ENCODE data around the gene CRY2. TPM values are rescaled to one million over a fixed set of nuclear protein-coding genes. Genes with fewer than 3 reads are reported as not detected.

Gene CRY2
- polyA plus RNA-seq, 1 of the 3 experiments (the other 2 are of a cell fraction) = 6.7 TPM

DNA sequence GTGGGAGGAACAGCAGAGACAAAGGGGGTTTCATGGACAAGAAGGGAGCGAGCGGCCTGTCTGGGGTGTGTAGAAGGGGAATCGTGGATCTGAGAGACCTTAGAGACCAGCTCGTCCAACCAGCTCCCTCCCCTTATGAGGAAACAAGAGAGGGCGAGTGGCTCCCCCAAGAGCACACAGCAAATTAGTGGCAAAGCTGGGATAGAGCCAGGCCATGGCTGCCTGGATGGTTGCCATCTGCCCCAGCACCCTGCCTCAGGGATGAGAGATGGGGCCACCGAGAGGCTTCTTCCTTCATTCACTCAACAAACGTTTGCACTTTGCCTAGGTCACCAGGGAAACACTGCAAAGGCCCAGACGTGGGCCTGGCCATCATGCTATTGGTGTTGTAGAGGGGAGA is 42.3 kb downstream of the CRY2 start:
- Histone ChIP-seq H4K20me1 (ENCODE audit: insufficient read depth) (0 out of 2 replicates have a peak, but pooled peaks cover 6% of the 10 kb centered on the region), H3K36me3 (replicated peaks in 1 of 2; ENCODE audit: control insufficient read depth in 1 of 2, insufficient read depth in 2 of 2, low read length in 1 of 2) (no peaks in the 10 kb centered on the region), H3K79me2 (ENCODE audit: insufficient read depth) (no peaks in the 10 kb centered on the region), H2AFZ (ENCODE audit: low read depth) (no peak overlapping the region), H3K9ac (no peak overlapping the region), H3F3A (replicated peaks; ENCODE audit: insufficient read depth) (no peaks in the 10 kb centered on the region), H3K9me2 (no peaks in the 10 kb centered on the region), H3K9me3 (no peaks in the 10 kb centered on the region), H3K4me1 (ENCODE audit: control insufficient read depth in 1 of 2, insufficient read depth in 2 of 2, low read depth in 1 of 2, low read length in 1 of 2) (peaks cover 0 to 20% of the 10 kb centered on the region in 2 experiments; a peak in 1 of 4 replicates), H3K27ac (ENCODE audit: low read depth in 2 of 2, low read length in 1 of 2) (no peak overlapping the region), H3K4me3 (ENCODE audit: low read depth in 2 of 2, low read length in 1 of 2) (no peak overlapping the region), H3K27me3 (ENCODE audit: insufficient read depth) (no peaks in the 10 kb centered on the region), H3K4me2 (no peak overlapping the region)
- ChIA-PET CTCF (interaction anchor here (1.0 to 3.8 kb wide), 3 partner anchors 9 to 17 kb away, joined by 3 to 25 read pairs (median 10); no protein-coding TSS in a partner anchor), POLR2A (no interaction called here)
- TF ChIP-seq EP300 (IDR thresholded peaks at IDR 0.05; ENCODE audit: borderline replicate concordance in 1 of 2, low read depth in 1 of 2, low read length in 1 of 2) (no peak), RXRA (IDR thresholded peaks at IDR 0.05; ENCODE audit: borderline replicate concordance, low read depth) (no peak), FOXJ3 (CRISPR knock-in tag; IDR thresholded peaks at IDR 0.05) (no peak), TAF1 (IDR thresholded peaks at IDR 0.05; ENCODE audit: borderline replicate concordance, low read depth, low read length) (no peak), NFIC (IDR thresholded peaks at IDR 0.05; ENCODE audit: borderline replicate concordance) (no peak), SMC3 (IDR thresholded peaks at IDR 0.05; ENCODE audit: low read depth, low read length) (no peak)
- TF ChIP-seq, protein P1, sequence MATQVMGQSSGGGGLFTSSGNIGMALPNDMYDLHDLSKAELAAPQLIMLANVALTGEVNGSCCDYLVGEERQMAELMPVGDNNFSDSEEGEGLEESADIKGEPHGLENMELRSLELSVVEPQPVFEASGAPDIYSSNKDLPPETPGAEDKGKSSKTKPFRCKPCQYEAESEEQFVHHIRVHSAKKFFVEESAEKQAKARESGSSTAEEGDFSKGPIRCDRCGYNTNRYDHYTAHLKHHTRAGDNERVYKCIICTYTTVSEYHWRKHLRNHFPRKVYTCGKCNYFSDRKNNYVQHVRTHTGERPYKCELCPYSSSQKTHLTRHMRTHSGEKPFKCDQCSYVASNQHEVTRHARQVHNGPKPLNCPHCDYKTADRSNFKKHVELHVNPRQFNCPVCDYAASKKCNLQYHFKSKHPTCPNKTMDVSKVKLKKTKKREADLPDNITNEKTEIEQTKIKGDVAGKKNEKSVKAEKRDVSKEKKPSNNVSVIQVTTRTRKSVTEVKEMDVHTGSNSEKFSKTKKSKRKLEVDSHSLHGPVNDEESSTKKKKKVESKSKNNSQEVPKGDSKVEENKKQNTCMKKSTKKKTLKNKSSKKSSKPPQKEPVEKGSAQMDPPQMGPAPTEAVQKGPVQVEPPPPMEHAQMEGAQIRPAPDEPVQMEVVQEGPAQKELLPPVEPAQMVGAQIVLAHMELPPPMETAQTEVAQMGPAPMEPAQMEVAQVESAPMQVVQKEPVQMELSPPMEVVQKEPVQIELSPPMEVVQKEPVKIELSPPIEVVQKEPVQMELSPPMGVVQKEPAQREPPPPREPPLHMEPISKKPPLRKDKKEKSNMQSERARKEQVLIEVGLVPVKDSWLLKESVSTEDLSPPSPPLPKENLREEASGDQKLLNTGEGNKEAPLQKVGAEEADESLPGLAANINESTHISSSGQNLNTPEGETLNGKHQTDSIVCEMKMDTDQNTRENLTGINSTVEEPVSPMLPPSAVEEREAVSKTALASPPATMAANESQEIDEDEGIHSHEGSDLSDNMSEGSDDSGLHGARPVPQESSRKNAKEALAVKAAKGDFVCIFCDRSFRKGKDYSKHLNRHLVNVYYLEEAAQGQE (IDR thresholded peaks at IDR 0.05; ENCODE audit: low read depth, low read length) = no peak
- no peak for DNase-seq
- 67% methylated on average over 8 of the region's 8 CpGs for WGBS (ENCODE audit: low lambda C conversion rate)

DNA sequence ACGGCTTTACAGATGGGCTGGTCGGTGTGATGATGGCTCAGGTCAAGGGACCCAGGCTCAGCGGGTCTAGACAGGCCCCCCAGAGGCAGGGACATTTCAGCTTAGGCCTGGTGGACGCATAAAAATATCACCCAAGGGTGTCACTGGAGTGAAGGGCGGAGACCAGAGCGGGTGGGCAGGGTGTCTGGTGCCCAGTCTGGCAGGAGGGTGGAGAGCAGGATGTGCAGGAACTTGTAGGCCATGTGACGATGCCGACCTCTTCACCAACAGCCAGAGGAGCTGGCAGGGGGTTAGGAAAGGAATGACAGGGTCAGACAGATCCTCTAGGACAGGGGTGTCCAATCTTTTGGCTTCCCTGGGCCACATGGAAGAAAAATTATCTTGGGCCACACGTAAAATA is 42.7 kb downstream of the CRY2 start:
- no peak for TF ChIP-seq NRF1 (IDR thresholded peaks at IDR 0.05; ENCODE audit: low read depth, low read length)
- no peak for TF ChIP-seq NFIC (IDR thresholded peaks at IDR 0.05; ENCODE audit: borderline replicate concordance)
- no peak for TF ChIP-seq EP300 (IDR thresholded peaks at IDR 0.05; ENCODE audit: borderline replicate concordance in 1 of 2, low read depth in 1 of 2, low read length in 1 of 2)
- TF ChIP-seq FOXJ3 (CRISPR knock-in tag; IDR thresholded peaks at IDR 0.05) = no peak
- no peak for TF ChIP-seq FOSL2 (IDR thresholded peaks at IDR 0.05; ENCODE audit: borderline replicate concordance, low read depth)
- no peak for TF ChIP-seq MXI1 (IDR thresholded peaks at IDR 0.05; ENCODE audit: low read depth, low read length)
- TF ChIP-seq TAF1 (IDR thresholded peaks at IDR 0.05; ENCODE audit: borderline replicate concordance, low read depth, low read length) = no peak
- TF ChIP-seq POLR2AphosphoS5 (IDR thresholded peaks at IDR 0.05; ENCODE audit: low read depth, low read length) = no peak
- no peak for TF ChIP-seq GATA2 (CRISPR knock-in tag; IDR thresholded peaks at IDR 0.05)
- TF ChIP-seq, protein P2, sequence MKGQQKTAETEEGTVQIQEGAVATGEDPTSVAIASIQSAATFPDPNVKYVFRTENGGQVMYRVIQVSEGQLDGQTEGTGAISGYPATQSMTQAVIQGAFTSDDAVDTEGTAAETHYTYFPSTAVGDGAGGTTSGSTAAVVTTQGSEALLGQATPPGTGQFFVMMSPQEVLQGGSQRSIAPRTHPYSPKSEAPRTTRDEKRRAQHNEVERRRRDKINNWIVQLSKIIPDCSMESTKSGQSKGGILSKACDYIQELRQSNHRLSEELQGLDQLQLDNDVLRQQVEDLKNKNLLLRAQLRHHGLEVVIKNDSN (IDR thresholded peaks at IDR 0.05; ENCODE audit: borderline replicate concordance, low read depth) = no peak
- no peak for TF ChIP-seq EZH2phosphoT487 (IDR thresholded peaks at IDR 0.05; ENCODE audit: borderline replicate concordance, low read depth)
- TF ChIP-seq ELF1 (IDR thresholded peaks at IDR 0.05) = no peak
- no peak for TF ChIP-seq SIN3A (IDR thresholded peaks at IDR 0.05; ENCODE audit: borderline replicate concordance, low read depth, low read length)
- TF ChIP-seq GABPA (IDR thresholded peaks at IDR 0.05; ENCODE audit: low read depth) = no peak
- TF ChIP-seq RCOR1 (IDR thresholded peaks at IDR 0.05; ENCODE audit: low read length) = no peak
- TF ChIP-seq RAD21 (IDR thresholded peaks at IDR 0.05; ENCODE audit: low read length) = no peak
- no peak for TF ChIP-seq SMC3 (IDR thresholded peaks at IDR 0.05; ENCODE audit: low read depth, low read length)
- TF ChIP-seq, protein P3, sequence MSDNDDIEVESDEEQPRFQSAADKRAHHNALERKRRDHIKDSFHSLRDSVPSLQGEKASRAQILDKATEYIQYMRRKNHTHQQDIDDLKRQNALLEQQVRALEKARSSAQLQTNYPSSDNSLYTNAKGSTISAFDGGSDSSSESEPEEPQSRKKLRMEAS (IDR thresholded peaks at IDR 0.05; ENCODE audit: low read depth) = no peak
- no peak for TF ChIP-seq CHD2 (IDR thresholded peaks at IDR 0.05; ENCODE audit: low read length, partially characterized antibody)
- TF ChIP-seq, protein P4, sequence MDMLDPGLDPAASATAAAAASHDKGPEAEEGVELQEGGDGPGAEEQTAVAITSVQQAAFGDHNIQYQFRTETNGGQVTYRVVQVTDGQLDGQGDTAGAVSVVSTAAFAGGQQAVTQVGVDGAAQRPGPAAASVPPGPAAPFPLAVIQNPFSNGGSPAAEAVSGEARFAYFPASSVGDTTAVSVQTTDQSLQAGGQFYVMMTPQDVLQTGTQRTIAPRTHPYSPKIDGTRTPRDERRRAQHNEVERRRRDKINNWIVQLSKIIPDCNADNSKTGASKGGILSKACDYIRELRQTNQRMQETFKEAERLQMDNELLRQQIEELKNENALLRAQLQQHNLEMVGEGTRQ (IDR thresholded peaks at IDR 0.05; ENCODE audit: borderline replicate concordance, low read depth, low read length) = no peak
- Histone ChIP-seq H4K20me1 (ENCODE audit: insufficient read depth) (0 out of 2 replicates have a peak, but pooled peaks cover 2% of the 10 kb centered on the region), H3K9ac (no peak overlapping the region), H3K27ac (ENCODE audit: low read depth in 2 of 2, low read length in 1 of 2) (no peak overlapping the region), H3K4me3 (ENCODE audit: low read depth in 2 of 2, low read length in 1 of 2) (no peak overlapping the region), H3K4me2 (no peak overlapping the region), H3K9me3 (no peaks in the 10 kb centered on the region), H3F3A (replicated peaks; ENCODE audit: insufficient read depth) (no peaks in the 10 kb centered on the region), H3K4me1 (ENCODE audit: control insufficient read depth in 1 of 2, insufficient read depth in 2 of 2, low read depth in 1 of 2, low read length in 1 of 2) (peaks cover 0 to 21% of the 10 kb centered on the region in 2 experiments; a peak in 1 of 4 replicates), H3K9me2 (no peaks in the 10 kb centered on the region), H3K79me2 (ENCODE audit: insufficient read depth) (no peaks in the 10 kb centered on the region), H3K27me3 (ENCODE audit: insufficient read depth) (no peaks in the 10 kb centered on the region), H2AFZ (ENCODE audit: low read depth) (no peak overlapping the region), H3K36me3 (replicated peaks in 1 of 2; ENCODE audit: control insufficient read depth in 1 of 2, insufficient read depth in 2 of 2, low read length in 1 of 2) (no peaks in the 10 kb centered on the region)
- POLR2A ChIA-PET = no interaction called here
- 73% methylated on average over 8 of the region's 9 CpGs for WGBS (ENCODE audit: low lambda C conversion rate)
- CTCF ChIA-PET = interaction anchor here (1.0 to 2.2 kb wide), 2 partner anchors 9 to 18 kb away, joined by 3 to 10 read pairs; no protein-coding TSS in a partner anchor
- DNase-seq = no peak
